ENCODE data around the gene FGD1. TPM values are rescaled to one million over a fixed set of nuclear protein-coding genes. Genes with fewer than 3 reads are reported as not detected.

FGD1 gene
- total RNA-seq, 1 donor from 2014 or later: 29.5 TPM

DNA sequence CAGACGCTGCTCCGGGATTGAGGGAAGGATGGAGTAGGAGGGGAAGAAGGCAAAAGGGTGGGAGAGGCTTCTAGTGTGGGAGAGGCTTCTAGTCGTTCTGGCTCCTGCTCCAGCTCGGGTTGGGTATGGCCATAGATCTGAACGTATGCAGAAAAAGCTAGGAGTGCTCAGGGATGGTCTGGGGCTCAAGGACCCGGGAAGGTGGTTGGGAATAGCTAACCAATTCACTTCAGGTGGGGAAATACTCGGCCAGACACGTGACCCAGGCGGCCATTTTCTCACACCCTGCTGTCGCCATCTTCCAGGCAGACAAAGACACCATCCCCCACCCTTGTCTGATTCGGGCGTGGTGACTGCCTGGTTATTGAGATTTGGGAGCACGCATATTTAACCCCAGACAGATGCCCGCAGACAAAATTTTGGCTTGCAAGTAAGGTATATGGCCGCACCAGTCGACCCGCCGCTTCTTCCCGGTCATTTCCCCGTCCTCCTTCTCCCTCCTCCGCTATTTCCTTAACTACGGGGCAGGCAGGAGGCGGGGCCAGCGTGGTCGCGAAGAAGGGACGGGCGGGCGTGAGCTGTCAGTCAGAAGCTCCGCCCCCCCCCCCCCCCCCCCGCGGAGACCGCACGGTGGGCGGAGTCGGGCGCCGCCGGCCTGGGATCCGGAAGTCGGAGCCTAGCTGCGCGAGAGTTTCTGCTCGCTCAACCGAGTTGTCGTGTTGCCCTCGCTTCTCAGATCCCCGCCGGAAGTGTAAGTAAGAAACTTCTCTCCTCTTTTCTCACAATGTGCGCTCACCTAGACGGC is 33.7 kb upstream of the FGD1 start, which contains the start of gene GNL3L:
GNL3L (plus strand) TSS at position 668 of the 805 bp plus-strand sequence. CDS start 2,348 bp downstream, outside the sequence.
- DNase-seq (ENCODE audit: extremely low spot score, unreplicated experiment): peak; percentile 94
- H3K4me3 Mint-ChIP-seq (ENCODE audit: unreplicated experiment): peak within 1 kb of the TSS; percentile 88
- peaks cover 2% of the 10 kb centered on the region for H3K36me3 Mint-ChIP-seq (ENCODE audit: unreplicated experiment)
- H3K27ac Mint-ChIP-seq (ENCODE audit: unreplicated experiment): peak within 1 kb of the TSS; percentile 98
- peaks cover 25% of the 10 kb centered on the region for H3K4me1 Mint-ChIP-seq (ENCODE audit: unreplicated experiment)
- TF ChIP-seq, protein P1, sequence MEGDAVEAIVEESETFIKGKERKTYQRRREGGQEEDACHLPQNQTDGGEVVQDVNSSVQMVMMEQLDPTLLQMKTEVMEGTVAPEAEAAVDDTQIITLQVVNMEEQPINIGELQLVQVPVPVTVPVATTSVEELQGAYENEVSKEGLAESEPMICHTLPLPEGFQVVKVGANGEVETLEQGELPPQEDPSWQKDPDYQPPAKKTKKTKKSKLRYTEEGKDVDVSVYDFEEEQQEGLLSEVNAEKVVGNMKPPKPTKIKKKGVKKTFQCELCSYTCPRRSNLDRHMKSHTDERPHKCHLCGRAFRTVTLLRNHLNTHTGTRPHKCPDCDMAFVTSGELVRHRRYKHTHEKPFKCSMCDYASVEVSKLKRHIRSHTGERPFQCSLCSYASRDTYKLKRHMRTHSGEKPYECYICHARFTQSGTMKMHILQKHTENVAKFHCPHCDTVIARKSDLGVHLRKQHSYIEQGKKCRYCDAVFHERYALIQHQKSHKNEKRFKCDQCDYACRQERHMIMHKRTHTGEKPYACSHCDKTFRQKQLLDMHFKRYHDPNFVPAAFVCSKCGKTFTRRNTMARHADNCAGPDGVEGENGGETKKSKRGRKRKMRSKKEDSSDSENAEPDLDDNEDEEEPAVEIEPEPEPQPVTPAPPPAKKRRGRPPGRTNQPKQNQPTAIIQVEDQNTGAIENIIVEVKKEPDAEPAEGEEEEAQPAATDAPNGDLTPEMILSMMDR (IDR thresholded peaks at IDR 0.05): no peak
- H3K9me3 Mint-ChIP-seq (ENCODE audit: unreplicated experiment): peaks cover 12% of the 10 kb centered on the region
- no peaks in the 10 kb centered on the region for H3K27me3 Mint-ChIP-seq (ENCODE audit: unreplicated experiment)

DNA sequence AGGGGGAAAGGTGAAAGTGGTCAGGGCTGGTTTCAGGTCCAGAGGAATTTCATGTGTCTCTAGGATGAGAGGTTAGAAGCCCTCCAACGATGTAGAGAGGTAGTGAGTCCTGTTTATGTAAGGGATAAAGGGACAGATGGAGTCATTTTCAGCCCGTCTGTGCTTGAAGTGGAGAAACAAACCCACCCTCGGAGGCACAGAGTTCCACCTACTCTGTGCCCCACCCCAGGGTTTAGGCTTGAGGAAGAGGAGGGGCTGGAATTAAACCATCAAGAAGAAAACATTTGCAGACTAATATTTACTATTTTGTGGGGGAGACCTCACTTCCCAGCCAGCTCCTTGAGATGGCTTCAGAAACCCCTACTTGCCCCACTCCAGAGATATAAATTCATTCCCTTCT is 33.1 kb upstream of the FGD1 start:
- Mint-ChIP-seq H3K27ac (ENCODE audit: unreplicated experiment) (peak overlapping the region; percentile 98), H3K9me3 (ENCODE audit: unreplicated experiment) (peaks cover 12% of the 10 kb centered on the region), H3K27me3 (ENCODE audit: unreplicated experiment) (no peaks in the 10 kb centered on the region), H3K4me1 (ENCODE audit: unreplicated experiment) (peaks cover 19% of the 10 kb centered on the region), H3K36me3 (ENCODE audit: unreplicated experiment) (no peaks in the 10 kb centered on the region), H3K4me3 (ENCODE audit: unreplicated experiment) (peak overlapping the region; percentile 83)
- DNase-seq (ENCODE audit: extremely low spot score, unreplicated experiment): no peak
- TF ChIP-seq, protein P1 (IDR thresholded peaks at IDR 0.05): no peak

DNA sequence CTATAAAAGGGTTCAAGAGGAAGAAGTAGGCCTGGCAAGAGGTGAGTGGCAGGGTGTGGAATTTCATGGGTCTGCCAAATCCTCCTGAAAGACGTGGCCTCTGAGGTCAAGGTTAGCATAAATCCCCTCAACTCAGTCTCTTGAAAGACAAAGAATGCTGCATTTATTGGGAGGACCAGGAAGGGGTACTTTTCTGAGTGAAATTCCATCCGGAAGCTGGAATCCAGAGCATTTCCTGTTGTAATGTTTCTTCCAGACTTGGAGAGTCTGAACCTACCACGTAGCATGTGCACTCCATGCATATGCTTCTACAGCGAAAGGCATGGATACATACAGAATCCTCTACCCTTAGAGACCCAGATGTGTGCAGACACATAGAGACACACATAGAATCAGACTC is 13.4 kb upstream of the FGD1 start:
- Mint-ChIP-seq H3K36me3 (ENCODE audit: unreplicated experiment) (no peaks in the 10 kb centered on the region), H3K9me3 (ENCODE audit: unreplicated experiment) (peaks cover 7% of the 10 kb centered on the region), H3K27ac (ENCODE audit: unreplicated experiment) (peak overlapping the region; percentile 87), H3K4me3 (ENCODE audit: unreplicated experiment) (no peak overlapping the region), H3K4me1 (ENCODE audit: unreplicated experiment) (peaks cover 9% of the 10 kb centered on the region), H3K27me3 (ENCODE audit: unreplicated experiment) (no peaks in the 10 kb centered on the region)
- TF ChIP-seq, protein P1 (IDR thresholded peaks at IDR 0.05): no peak
- DNase-seq (ENCODE audit: extremely low spot score, unreplicated experiment): no peak

DNA sequence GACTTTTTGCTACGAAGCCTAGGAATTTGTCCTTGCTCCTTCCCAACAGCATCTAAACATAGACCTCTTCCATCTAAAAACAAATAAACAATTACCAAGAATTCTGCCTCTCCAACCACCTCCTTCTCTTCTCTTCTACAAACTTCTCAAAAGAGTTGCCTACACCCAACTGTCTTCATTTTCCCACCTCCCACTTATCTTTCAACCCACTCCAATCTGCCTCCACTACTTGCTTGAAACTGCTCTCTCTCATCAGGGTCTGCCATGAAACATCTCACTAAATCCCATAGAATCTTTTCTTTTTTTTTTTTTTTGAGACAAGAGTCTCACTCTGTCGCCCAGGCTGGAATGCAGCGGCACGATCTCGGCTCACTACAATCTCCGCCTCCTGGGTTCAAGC is 902 bp upstream of the FGD1 start:
- H3K27ac Mint-ChIP-seq (ENCODE audit: unreplicated experiment): peak overlapping the region; percentile 66
- no peaks in the 10 kb centered on the region for H3K36me3 Mint-ChIP-seq (ENCODE audit: unreplicated experiment)
- TF ChIP-seq, protein P1 (IDR thresholded peaks at IDR 0.05): no peak
- no peak for DNase-seq (ENCODE audit: extremely low spot score, unreplicated experiment)
- peak overlapping the region; percentile 77 for H3K4me3 Mint-ChIP-seq (ENCODE audit: unreplicated experiment)
- peaks cover 34% of the 10 kb centered on the region for H3K4me1 Mint-ChIP-seq (ENCODE audit: unreplicated experiment)
- H3K9me3 Mint-ChIP-seq (ENCODE audit: unreplicated experiment): peaks cover 6% of the 10 kb centered on the region
- no peaks in the 10 kb centered on the region for H3K27me3 Mint-ChIP-seq (ENCODE audit: unreplicated experiment)

DNA sequence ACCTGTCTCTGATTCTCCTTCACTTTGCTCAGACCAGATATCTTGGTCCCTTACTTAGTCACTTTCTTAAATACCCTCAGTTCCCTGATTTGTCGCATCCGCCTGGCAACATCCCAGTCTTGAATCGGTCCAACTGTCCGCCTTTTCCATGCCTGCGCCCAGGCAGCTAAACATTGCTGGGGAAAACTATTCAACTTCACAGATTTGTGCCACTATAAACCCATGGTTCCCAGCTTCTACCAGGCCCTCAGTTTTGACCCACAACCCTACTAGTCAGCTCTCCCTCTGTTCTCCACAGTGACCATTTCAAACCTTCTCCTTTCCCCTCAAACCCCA is 451 bp upstream of the FGD1 start:
- TF ChIP-seq, protein P1 (IDR thresholded peaks at IDR 0.05): no peak
- Mint-ChIP-seq H3K36me3 (ENCODE audit: unreplicated experiment) (no peaks in the 10 kb centered on the region), H3K27me3 (ENCODE audit: unreplicated experiment) (no peaks in the 10 kb centered on the region), H3K27ac (ENCODE audit: unreplicated experiment) (peak overlapping the region; percentile 66), H3K4me1 (ENCODE audit: unreplicated experiment) (peaks cover 36% of the 10 kb centered on the region), H3K9me3 (ENCODE audit: unreplicated experiment) (peaks cover 6% of the 10 kb centered on the region), H3K4me3 (ENCODE audit: unreplicated experiment) (peak overlapping the region; percentile 77)
- DNase-seq (ENCODE audit: extremely low spot score, unreplicated experiment): no peak
